H1 (cell line): ENCODE data around the gene POLR1G. TPM values are rescaled to one million over a fixed set of nuclear protein-coding genes. Genes with fewer than 3 reads are reported as not detected.

Experiments
- CTCF ChIA-PET: fragments of 300-600 bp; sonication (Branson Sonifier 250); formaldehyde crosslinking; loops from one replicate; lab custom pipeline; 2021; ENCODE audit not compliant: partially characterized antibody; lab: Charles Lee
- POLR2A ChIA-PET: fragments of 300-600 bp; sonication (Branson Sonifier 250); formaldehyde crosslinking; loops from one replicate; lab custom pipeline; 2021; ENCODE audit warnings: inconsistent platforms; ENCODE audit not compliant: partially characterized antibody; lab: Charles Lee
- DNase-seq, 2 experiments: peaks; one replicate each; pipeline versions ENCODE4 v3.0.0 to v3.0.0-alpha.2; 2010 to 2022; ENCODE audit warnings: low spot score in 2 of 2, low read depth in 1 of 2, mixed read lengths in 1 of 2
- FAIRE-seq: peaks from 2 replicates; lab custom pipeline; 2011; peaks lifted over from hg19 to GRCh38; lab: Jason Lieb, UNC
- H2AFZ ChIP-seq: 2 replicates; pipeline ENCODE4 v1.8.1; 2012; ENCODE audit warnings: low read length, inconsistent platforms
- H2AK5ac ChIP-seq: 2 replicates; pipeline ENCODE4 v1.6.1; 2013; ENCODE audit warnings: low read depth, low read length
- H2BK120ac ChIP-seq: replicated peaks from 2 replicates; pipeline ENCODE3; 2013; ENCODE audit warnings: low read depth, low read length, inconsistent platforms
- H2BK12ac ChIP-seq: 2 replicates; pipeline ENCODE4 v1.6.1; 2013; ENCODE audit warnings: low read depth, low read length
- H2BK15ac ChIP-seq: 2 replicates; pipeline ENCODE4 v1.6.1; 2013; ENCODE audit warnings: low read length
- H2BK20ac ChIP-seq: 2 replicates; pipeline ENCODE4 v1.6.1; 2013; ENCODE audit warnings: low read length
- H2BK5ac ChIP-seq: 2 replicates; pipeline ENCODE4 v1.6.1; 2013; ENCODE audit warnings: low read depth, low read length
- H3K14ac ChIP-seq: 2 replicates; pipeline ENCODE4 v1.6.1; 2013; ENCODE audit warnings: inconsistent platforms; ENCODE audit not compliant: insufficient read length
- H3K18ac ChIP-seq: 2 replicates; pipeline ENCODE4 v1.6.1; 2013; ENCODE audit warnings: low read length; ENCODE audit errors: extremely low read depth
- H3K23ac ChIP-seq: 2 replicates; pipeline ENCODE4 v1.6.1; 2013; ENCODE audit warnings: inconsistent platforms; ENCODE audit not compliant: insufficient read length
- H3K23me2 ChIP-seq: 2 replicates; pipeline ENCODE4 v1.6.1; 2013; ENCODE audit warnings: low read depth, low read length
- H3K27ac ChIP-seq: 2 replicates; pipeline ENCODE4 v1.6.1; 2011; ENCODE audit warnings: low read depth, low read length, inconsistent platforms
- H3K27me3 ChIP-seq, 4 experiments: replicated peaks in 1 of 4; 1 replicate in 1 of 4; 2 replicates in 3 of 4; pipeline versions ENCODE4 v1.6.1 to v1.8.1; 2011 to 2013; ENCODE audit warnings: low read length in 3 of 4, mild to moderate bottlenecking in 3 of 4, inconsistent platforms in 2 of 4, mixed read lengths in 2 of 4, moderate library complexity in 1 of 4; ENCODE audit not compliant: control insufficient read depth in 3 of 4, insufficient read depth in 3 of 4; ENCODE audit errors: extremely low read depth in 1 of 4
- H3K36me3 ChIP-seq, 4 experiments: 2 replicates each; pipeline versions ENCODE4 v1.6.1 to v1.8.1; 2011 to 2013; ENCODE audit warnings: mild to moderate bottlenecking in 4 of 4, low read length in 3 of 4, moderate library complexity in 2 of 4, control low read depth in 1 of 4, inconsistent platforms in 1 of 4; ENCODE audit not compliant: insufficient read depth in 4 of 4, control insufficient read depth in 2 of 4
- H3K4ac ChIP-seq: replicated peaks from 2 replicates; pipeline ENCODE3; 2013; ENCODE audit warnings: low read length, low read depth, mixed read lengths, inconsistent platforms; ENCODE audit not compliant: insufficient read length
- H3K4me1 ChIP-seq, 4 experiments: replicated peaks in 1 of 4; 1 replicate in 1 of 4; 2 replicates in 3 of 4; pipeline versions ENCODE4 v1.6.1 to v1.8.1; 2011 to 2013; ENCODE audit warnings: low read length in 3 of 4, inconsistent platforms in 2 of 4, mixed read lengths in 1 of 4; ENCODE audit not compliant: insufficient read depth in 4 of 4, control insufficient read depth in 3 of 4
- H3K4me2 ChIP-seq, 2 experiments: 2 replicates each; pipeline versions ENCODE4 v1.6.1 to v1.8.1; 2011 to 2013; ENCODE audit warnings: low read depth in 2 of 2, low read length in 2 of 2, control low read depth in 1 of 2, inconsistent platforms in 1 of 2, mild to moderate bottlenecking in 1 of 2; ENCODE audit not compliant: insufficient read depth in 1 of 2
- H3K4me3 ChIP-seq, 4 experiments: fragments of 200-600, 300-600 bp in 1 of 4; sonication (generic), shearing (Covaris generic), sonication (Bioruptor Twin) in 1 of 4; 2 replicates each; pipeline versions ENCODE4 v1.5.1 to v1.8.1; 2011 to 2016; ENCODE audit warnings: low read length in 4 of 4, low read depth in 3 of 4, control low read depth in 2 of 4, inconsistent platforms in 2 of 4, mild to moderate bottlenecking in 2 of 4, mixed read lengths in 1 of 4, moderate library complexity in 1 of 4; ENCODE audit not compliant: insufficient read depth in 2 of 4; ENCODE audit errors: extremely low read depth in 1 of 4
- H3K56ac ChIP-seq: replicated peaks from 2 replicates; pipeline ENCODE3; 2013; ENCODE audit warnings: low read depth, mild to moderate bottlenecking, mixed read lengths, low read length, inconsistent platforms; ENCODE audit not compliant: insufficient read length
- H3K79me1 ChIP-seq: 2 replicates; pipeline ENCODE4 v1.6.1; 2013; ENCODE audit warnings: low read depth, low read length, control low read depth
- H3K79me2 ChIP-seq, 2 experiments: 2 replicates each; pipeline versions ENCODE4 v1.6.1 to v1.8.1; 2012 to 2013; ENCODE audit warnings: low read length in 2 of 2, mild to moderate bottlenecking in 2 of 2, inconsistent platforms in 1 of 2; ENCODE audit not compliant: insufficient read depth in 2 of 2, control insufficient read depth in 1 of 2
- H3K9ac ChIP-seq, 4 experiments: replicated peaks in 1 of 4; 1 replicate in 1 of 4; 2 replicates in 3 of 4; pipeline versions ENCODE4 v1.6.1 to v1.8.1; 2011 to 2013; ENCODE audit warnings: low read depth in 3 of 4, low read length in 3 of 4, control low read depth in 2 of 4, mild to moderate bottlenecking in 2 of 4, moderate library complexity in 2 of 4, inconsistent platforms in 1 of 4; ENCODE audit errors: extremely low read depth in 1 of 4
- H3K9me3 ChIP-seq, 2 experiments: 2 replicates each; pipeline versions ENCODE4 v1.6.1 to v1.8.1; 2012 to 2013; ENCODE audit warnings: mild to moderate bottlenecking in 2 of 2, moderate library complexity in 2 of 2, control low read depth in 1 of 2, inconsistent platforms in 1 of 2, low read depth in 1 of 2, low read length in 1 of 2, mixed read lengths in 1 of 2; ENCODE audit not compliant: insufficient read depth in 2 of 2
- H4K20me1 ChIP-seq, 2 experiments: replicated peaks in 1 of 2; 2 replicates each; pipeline versions ENCODE3 to v1.8.1; 2011 to 2013; ENCODE audit warnings: inconsistent platforms in 2 of 2, low read length in 2 of 2, mild to moderate bottlenecking in 1 of 2; ENCODE audit not compliant: insufficient read depth in 2 of 2, control insufficient read depth in 1 of 2
- H4K5ac ChIP-seq: 2 replicates; pipeline ENCODE4 v1.6.1; 2013; ENCODE audit warnings: low read length, low read depth, mixed read lengths, inconsistent platforms; ENCODE audit not compliant: insufficient read length
- H4K8ac ChIP-seq: 2 replicates; pipeline ENCODE4 v1.8.0; 2013; ENCODE audit warnings: mild to moderate bottlenecking, moderate library complexity, low read length, inconsistent platforms; ENCODE audit not compliant: insufficient read depth; ENCODE audit errors: extremely low read depth
- H4K91ac ChIP-seq: replicated peaks from 2 replicates; pipeline ENCODE3; 2013; ENCODE audit warnings: low read length, mixed read lengths, inconsistent platforms; ENCODE audit not compliant: insufficient read length
- ATF2 ChIP-seq: IDR thresholded peaks from 2 replicates; pipeline ENCODE4 v1.6.1; 2012; ENCODE audit warnings: low read length, inconsistent platforms
- CEBPB ChIP-seq: IDR thresholded peaks from 2 replicates; pipeline ENCODE4 v1.6.1; 2012; ENCODE audit warnings: low read depth, low read length
- HDAC2 ChIP-seq, 2 experiments: fragments of 300-600 bp in 1 of 2; sonication (generic) in 1 of 2; IDR thresholded peaks; 2 replicates each; pipeline ENCODE4 v1.6.1; 2011 to 2012; ENCODE audit warnings: low read depth in 2 of 2, low read length in 2 of 2, mild to moderate bottlenecking in 2 of 2, moderate library complexity in 2 of 2, borderline replicate concordance in 1 of 2, inconsistent platforms in 1 of 2
- HDAC6 ChIP-seq: IDR thresholded peaks from one replicate; pipeline ENCODE4 v1.7.1; 2012; ENCODE audit warnings: low read depth, mild to moderate bottlenecking, inconsistent platforms, low read length, moderate library complexity
- JUND ChIP-seq: IDR thresholded peaks from 2 replicates; pipeline ENCODE4 v1.6.1; 2011; ENCODE audit warnings: mild to moderate bottlenecking, improper control_type of control experiment, low read length
- KDM4A ChIP-seq: IDR thresholded peaks from one replicate; pipeline ENCODE4 v1.7.1; 2012; ENCODE audit warnings: low read depth, mild to moderate bottlenecking, moderate library complexity, low read length, inconsistent platforms; ENCODE audit not compliant: severe bottlenecking
- KDM5A ChIP-seq: fragments of 200-600 bp; IDR thresholded peaks from 2 replicates; pipeline ENCODE4 v1.7.1; 2012; ENCODE audit warnings: mild to moderate bottlenecking, low read length, inconsistent platforms, mixed read lengths
- POLR2AphosphoS5 ChIP-seq: IDR thresholded peaks from 2 replicates; pipeline ENCODE4 v1.6.1; 2011; ENCODE audit warnings: low read depth, low read length
- RXRA ChIP-seq: IDR thresholded peaks from 2 replicates; pipeline ENCODE4 v1.6.1; 2011; ENCODE audit warnings: low read depth, mild to moderate bottlenecking, low read length, moderate library complexity; ENCODE audit not compliant: insufficient read depth
- USF2 ChIP-seq: IDR thresholded peaks from 2 replicates; pipeline ENCODE4 v1.6.1; 2011; ENCODE audit warnings: low read length, improper control_type of control experiment
- WGBS, 2 experiments: shearing (Covaris generic) in 1 of 2; methylation state at CpG; one replicate each; pipeline versions ENCODE4 v1.1.6 to v1.1.7; 2013 to 2015; ENCODE audit warnings: low lambda C conversion rate in 2 of 2, mixed read lengths in 2 of 2, inconsistent platforms in 1 of 2, low coverage in 1 of 2, missing lambda C conversion rate in 1 of 2; ENCODE audit not compliant: insufficient replicate concordance in 2 of 2, insufficient coverage in 1 of 2, insufficient read length in 1 of 2; ENCODE audit errors: extremely low coverage in 1 of 2, missing lambda C conversion rate in 1 of 2; 5-methylcytosine and 5-hydroxymethylcytosine counted together
- polyA plus RNA-seq, 7 experiments: library from polyadenylated mRNA; depleted of rRNA in 3 of 7; stranded (reverse) in 5 of 7; unstranded in 2 of 7; fragments of >200 nt in 5 of 7; fragments of 200-250 nt in 2 of 7; gene quantifications; 1 replicate in 5 of 7; 2 replicates in 1 of 7; 4 replicates in 1 of 7; pipeline versions ENCODE4 v1.2.1 to v1.2.3, GENCODE V29; 2011 to 2013; ENCODE audit warnings: missing spikeins in 2 of 7, mixed read lengths in 2 of 7
- total RNA-seq: library from RNA; stranded (reverse); fragmentation: NEBNext Ultra II Directional; extraction: Animal tissue kit (Norgen Biotek cat#: 25700); gene quantifications from 2 replicates; pipeline ENCODE4 v1.2.1, GENCODE V29; 2021

The POLR1G gene
- total and polyA plus RNA-seq, 2 of the 8 experiments (the other 6 are each of a cell fraction or from before 2014, with no cell fraction given), result 16.8 to 34.8 TPM

- no peaks in the 10 kb centered on the region for H4K20me1 ChIP-seq
- H3K56ac ChIP-seq, result no peak overlapping the region
- FAIRE-seq (no peak), DNase-seq (no peak)
- no peak overlapping the region for H4K5ac ChIP-seq
- H3K4me3 ChIP-seq, result peak overlapping the region in 3 of 4 experiments; percentile 72 to 95 (median 74); a peak in 5 of 8 replicates
- no peaks in the 10 kb centered on the region for H3K9me3 ChIP-seq
- peaks cover 9% of the 10 kb centered on the region for H3K23me2 ChIP-seq
- no peak overlapping the region for H3K27ac ChIP-seq
- ChIA-PET CTCF (interaction anchor here (0.6 to 21.2 kb wide), 35 partner anchors 9 to 425 kb away, joined by 3 to 760 read pairs (median 5); partner anchors contain the start of genes ERCC1, FOSB, FOXA3 and NKPD1), POLR2A (interaction anchor here (0.8 to 3.4 kb wide), 16 partner anchors 8 to 69 kb away, joined by 3 to 34 read pairs (median 4); partner anchors contain the start of genes FOSB and VASP)
- H2AK5ac ChIP-seq, result no peak overlapping the region
- no peak overlapping the region for H4K8ac ChIP-seq
- H3K4me2 ChIP-seq, result peak overlapping the region in 1 of 2 experiments; percentile 70; a peak in 1 of 4 replicates
- no peak overlapping the region for H3K23ac ChIP-seq
- H2AFZ ChIP-seq, result no peak overlapping the region
- H4K91ac ChIP-seq, result no peak overlapping the region
- H3K36me3 ChIP-seq, result no peaks in the 10 kb centered on the region
- no peak overlapping the region for H3K18ac ChIP-seq
- H3K4me1 ChIP-seq, result peaks cover 3 to 11% (median 9%) of the 10 kb centered on the region in 4 experiments; a peak in 6 of 7 replicates
- no peak overlapping the region for H2BK5ac ChIP-seq
- H2BK12ac ChIP-seq, result no peak overlapping the region
- no peak overlapping the region for H3K4ac ChIP-seq
- no peaks in the 10 kb centered on the region for H3K79me2 ChIP-seq
- H3K27me3 ChIP-seq, result peaks cover 0 to 5% (median 2%) of the 10 kb centered on the region in 4 experiments; a peak in 3 of 7 replicates
- no peak overlapping the region for H3K9ac ChIP-seq
- no peak overlapping the region for H2BK15ac ChIP-seq
- no peaks in the 10 kb centered on the region for H3K79me1 ChIP-seq
- 51% methylated on average over 10 of the region's 10 CpGs; no CpG with 5 or more reads in 1 of the 2 experiments for WGBS, 2 experiments
- H2BK120ac ChIP-seq, result no peak overlapping the region
- H2BK20ac ChIP-seq, result no peak overlapping the region
- no peak overlapping the region for H3K14ac ChIP-seq
- TF ChIP-seq HDAC2 (IDR thresholded peaks at IDR 0.05; ENCODE audit: borderline replicate concordance in 1 of 2, low read depth in 2 of 2, low read length in 2 of 2) (no peak), HDAC6 (no peak), JUND (no peak), ATF2 (no peak), POLR2AphosphoS5 (no peak), KDM5A (no peak), RXRA (no peak), CEBPB (no peak), KDM4A (no peak), USF2 (no peak)
Observed at GRCh38 chr19:45439190-45439568, 32.7 kb downstream of the POLR1G start.
